K562 (cell line): Measurements from ENCODE around the gene ERICH2. TPM values are rescaled to one million over a fixed set of nuclear protein-coding genes. Genes with fewer than 3 reads are reported as not detected.

Experiments used
- CBX8 ChIP-seq: fragments of 200-600 bp; sonication (generic); IDR thresholded peaks from 2 replicates; pipeline ENCODE4 v1.6.1; 2012; ENCODE audit warnings: borderline replicate concordance, mixed run types, low read depth, mild to moderate bottlenecking, moderate library complexity, mixed read lengths, low read length, control low read depth, inconsistent platforms; ENCODE audit not compliant: poor library complexity, severe bottlenecking; ENCODE audit errors: extremely low read depth
- GTF2A2 ChIP-seq: IDR thresholded peaks from 2 replicates; pipeline ENCODE4 v1.6.1; 2016; ENCODE audit warnings: mild to moderate bottlenecking, missing genetic modification characterization, missing compliant biosample characterization
- IFI16 ChIP-seq: fragments of 250-450 bp; sonication (Bioruptor Pico); IDR thresholded peaks from 2 replicates; pipeline ENCODE4 v2.1.2; 2022; ENCODE audit warnings: mild to moderate bottlenecking, inconsistent platforms
- RHOXF2B ChIP-seq: fragments of 250-450 bp; sonication (Bioruptor Pico); conservative IDR thresholded peaks from 2 replicates; pipeline ENCODE4 v1.5.1; 2021
- SREBF2 ChIP-seq: sonication (generic); formaldehyde crosslinking; IDR thresholded peaks from 2 replicates; pipeline ENCODE4 v1.4.0; 2020; ENCODE audit warnings: mild to moderate bottlenecking, missing genetic modification reagents
- U2AF2 ChIP-seq: fragments of 200-400 bp; formaldehyde crosslinking; optimal IDR thresholded peaks from 2 replicates; pipeline ENCODE3; 2017; ENCODE audit warnings: low read depth, mild to moderate bottlenecking, low read length
- ZFX ChIP-seq: sonication (generic); formaldehyde crosslinking; IDR thresholded peaks from 2 replicates; pipeline ENCODE4 v1.8.0; 2022; ENCODE audit warnings: mild to moderate bottlenecking, missing genetic modification reagents, moderate library complexity
- ZNF133 ChIP-seq: fragments of 250-450 bp; sonication (Bioruptor Pico); IDR thresholded peaks from 2 replicates; pipeline ENCODE4 v1.4.0; 2020; ENCODE audit warnings: mild to moderate bottlenecking
- ZNF384 ChIP-seq: IDR thresholded peaks from 2 replicates; pipeline ENCODE4 v1.6.1; 2012; ENCODE audit warnings: low read depth, low read length, improper control_type of control experiment
- ZNF407 ChIP-seq: fragments of 450-650 bp; IDR thresholded peaks from 2 replicates; pipeline ENCODE4 v1.6.1; 2016; ENCODE audit warnings: low read depth
- polyA plus RNA-seq, 8 experiments: library from polyadenylated mRNA; depleted of rRNA in 4 of 8; stranded (reverse) in 5 of 8; unstranded in 3 of 8; fragments of >200 nt; fragmentation: Nextera tagmentation in 2 of 8; fragmentation: Illumina TruSeq in 1 of 8; extraction: Ambion mirVana in 2 of 8; extraction: Trizol in 1 of 8; gene quantifications; 2 replicates each; pipeline versions ENCODE4 v1.2.1 to v1.2.3, GENCODE V29; 2011 to 2014; ENCODE audit warnings: inconsistent platforms in 1 of 8, missing spikeins in 1 of 8
- total RNA-seq, 7 experiments: library from RNA; depleted of rRNA in 6 of 7; stranded (reverse); fragments of >200 nt in 6 of 7; fragmentation: Illumina TruSeq in 2 of 7; extraction: Trizol in 2 of 7; gene quantifications; 2 replicates each; pipeline versions ENCODE4 v1.2.1 to v1.2.3, GENCODE V29; 2011 to 2021; ENCODE audit warnings: low replicate concordance in 1 of 7
- TF ChIP-seq, protein P1 (sequence below): fragments of 250-450 bp; sonication (Bioruptor Pico); IDR thresholded peaks from 2 replicates; pipeline ENCODE4 v1.5.0; 2020; ENCODE audit warnings: mild to moderate bottlenecking, borderline replicate concordance
- TF ChIP-seq, protein P2 (sequence below): sonication (generic); formaldehyde crosslinking; IDR thresholded peaks from 2 replicates; pipeline ENCODE4 v1.8.0; 2022; ENCODE audit warnings: mild to moderate bottlenecking, missing genetic modification reagents

Gene ERICH2
- total and polyA plus RNA-seq, 9 of the 15 experiments (the other 6 are each of a cell fraction or from before 2014, with no cell fraction given) = 0.85 to 2.4 (median 1.6) TPM

- peak; percentile 47; the same call in 1 of the 2 replicates for TF ChIP-seq ZFX (CRISPR knock-in tag)
- TF ChIP-seq ZNF133 = no peak
- no peak for TF ChIP-seq IFI16
- TF ChIP-seq, protein P1, sequence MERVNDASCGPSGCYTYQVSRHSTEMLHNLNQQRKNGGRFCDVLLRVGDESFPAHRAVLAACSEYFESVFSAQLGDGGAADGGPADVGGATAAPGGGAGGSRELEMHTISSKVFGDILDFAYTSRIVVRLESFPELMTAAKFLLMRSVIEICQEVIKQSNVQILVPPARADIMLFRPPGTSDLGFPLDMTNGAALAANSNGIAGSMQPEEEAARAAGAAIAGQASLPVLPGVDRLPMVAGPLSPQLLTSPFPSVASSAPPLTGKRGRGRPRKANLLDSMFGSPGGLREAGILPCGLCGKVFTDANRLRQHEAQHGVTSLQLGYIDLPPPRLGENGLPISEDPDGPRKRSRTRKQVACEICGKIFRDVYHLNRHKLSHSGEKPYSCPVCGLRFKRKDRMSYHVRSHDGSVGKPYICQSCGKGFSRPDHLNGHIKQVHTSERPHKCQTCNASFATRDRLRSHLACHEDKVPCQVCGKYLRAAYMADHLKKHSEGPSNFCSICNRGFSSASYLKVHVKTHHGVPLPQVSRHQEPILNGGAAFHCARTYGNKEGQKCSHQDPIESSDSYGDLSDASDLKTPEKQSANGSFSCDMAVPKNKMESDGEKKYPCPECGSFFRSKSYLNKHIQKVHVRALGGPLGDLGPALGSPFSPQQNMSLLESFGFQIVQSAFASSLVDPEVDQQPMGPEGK (CRISPR knock-in tag) = no peak
- TF ChIP-seq SREBF2 (CRISPR knock-in tag) = no peak
- no peak for TF ChIP-seq ZNF384
- TF ChIP-seq GTF2A2 (tag) = no peak
- TF ChIP-seq, protein P2, sequence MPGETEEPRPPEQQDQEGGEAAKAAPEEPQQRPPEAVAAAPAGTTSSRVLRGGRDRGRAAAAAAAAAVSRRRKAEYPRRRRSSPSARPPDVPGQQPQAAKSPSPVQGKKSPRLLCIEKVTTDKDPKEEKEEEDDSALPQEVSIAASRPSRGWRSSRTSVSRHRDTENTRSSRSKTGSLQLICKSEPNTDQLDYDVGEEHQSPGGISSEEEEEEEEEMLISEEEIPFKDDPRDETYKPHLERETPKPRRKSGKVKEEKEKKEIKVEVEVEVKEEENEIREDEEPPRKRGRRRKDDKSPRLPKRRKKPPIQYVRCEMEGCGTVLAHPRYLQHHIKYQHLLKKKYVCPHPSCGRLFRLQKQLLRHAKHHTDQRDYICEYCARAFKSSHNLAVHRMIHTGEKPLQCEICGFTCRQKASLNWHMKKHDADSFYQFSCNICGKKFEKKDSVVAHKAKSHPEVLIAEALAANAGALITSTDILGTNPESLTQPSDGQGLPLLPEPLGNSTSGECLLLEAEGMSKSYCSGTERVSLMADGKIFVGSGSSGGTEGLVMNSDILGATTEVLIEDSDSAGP (CRISPR knock-in tag) = no peak
- TF ChIP-seq U2AF2 = no peak
- no peak for TF ChIP-seq ZNF407
- no peak for TF ChIP-seq CBX8
- no peak for TF ChIP-seq RHOXF2B (CRISPR knock-in tag)
Observed at GRCh38 chr2:170743530-170744239, 26.5 kb upstream of the ERICH2 start (continued).
